PC-3 (cell line): ENCODE measurements around the gene ANKS6. TPM values are rescaled to one million over a fixed set of nuclear protein-coding genes. Genes with fewer than 3 reads are reported as not detected.

ENCODE experiments used
- ATAC-seq: fragments of 200-7000 bp; cut with Tn5 transposase; 2 replicates; pipeline ENCODE4 v1.9.1; 2020; ENCODE audit warnings: mild to moderate bottlenecking, moderate library complexity
- BruUV-seq: library from RNA; stranded (reverse); fragments of 400-500 nt; replicated peaks from 2 replicates; lab custom pipeline; 2021; lab: Mats Ljungman, UMichigan
- CTCF ChIA-PET: fragments of 300-600 bp; sonication (Branson Sonifier 250); formaldehyde crosslinking; loops from one replicate; lab custom pipeline; 2022; ENCODE audit warnings: antibody characterized with exemption; lab: Charles Lee
- POLR2A ChIA-PET: fragments of 300-600 bp; sonication (Branson Sonifier 250); formaldehyde crosslinking; loops from one replicate; lab custom pipeline; 2022; ENCODE audit warnings: antibody characterized with exemption; ENCODE audit not compliant: unreplicated experiment; lab: Charles Lee
- DNase-seq: peaks from one replicate; pipeline ENCODE4 v3.0.0-alpha.2; 2015
- H2AFZ ChIP-seq: fragments of 300-600 bp; sonication (generic); 2 replicates; pipeline ENCODE4 v1.6.0; 2016; ENCODE audit warnings: antibody characterized with exemption, low read length
- H3F3A ChIP-seq: fragments of 300-600 bp; sonication (generic); one replicate; pipeline ENCODE4 v1.6.0; 2017; ENCODE audit warnings: antibody characterized with exemption, low read length, control low read depth, mild to moderate bottlenecking; ENCODE audit not compliant: unreplicated experiment
- H3K27ac ChIP-seq: fragments of 300-600 bp; sonication (generic); 2 replicates; pipeline ENCODE4 v1.5.1; 2016; ENCODE audit warnings: mild to moderate bottlenecking, low read length
- H3K27me3 ChIP-seq: fragments of 300-600 bp; sonication (generic); 2 replicates; pipeline ENCODE4 v1.6.1; 2016; ENCODE audit warnings: low read length, mixed read lengths
- H3K36me3 ChIP-seq: fragments of 300-600 bp; sonication (generic); 2 replicates; pipeline ENCODE4 v1.6.1; 2016; ENCODE audit warnings: low read depth, mixed run types, low read length, mixed read lengths
- H3K4me1 ChIP-seq: fragments of 300-600 bp; sonication (generic); 2 replicates; pipeline ENCODE4 v1.5.1; 2016; ENCODE audit warnings: low read length; ENCODE audit not compliant: insufficient read depth
- H3K4me2 ChIP-seq: fragments of 300-600 bp; sonication (generic); 2 replicates; pipeline ENCODE4 v1.6.0; 2016; ENCODE audit warnings: low read length
- H3K4me3 ChIP-seq: fragments of 300-600 bp; sonication (generic); 2 replicates; pipeline ENCODE4 v1.5.1; 2016; ENCODE audit warnings: mild to moderate bottlenecking, low read length, mixed read lengths
- H3K79me2 ChIP-seq: fragments of 300-600 bp; sonication (generic); 2 replicates; pipeline ENCODE4 v1.6.1; 2017; ENCODE audit warnings: low read length, mixed read lengths
- H3K9ac ChIP-seq: fragments of 300-600 bp; sonication (generic); 2 replicates; pipeline ENCODE4 v1.6.0; 2016; ENCODE audit warnings: mild to moderate bottlenecking, low read length
- H3K9me2 ChIP-seq: fragments of 300-600 bp; sonication (generic); replicated peaks from 2 replicates; pipeline ENCODE4 v1.6.1; 2016; ENCODE audit warnings: mixed run types, low read length, mixed read lengths
- H3K9me3 ChIP-seq: fragments of 300-600 bp; sonication (generic); 2 replicates; pipeline ENCODE4 v1.6.1; 2016; ENCODE audit warnings: low read length, mixed read lengths
- H4K20me1 ChIP-seq: fragments of 300-600 bp; sonication (generic); 2 replicates; pipeline ENCODE4 v1.6.1; 2016; ENCODE audit warnings: low read length, mixed read lengths
- CTCF ChIP-seq: fragments of 300-600 bp; sonication (generic); conservative IDR thresholded peaks from 2 replicates; pipeline ENCODE4 v1.5.1; 2017; ENCODE audit warnings: antibody characterized with exemption, low read depth, mild to moderate bottlenecking, low read length
- EZH2 ChIP-seq: fragments of 300-600 bp; sonication (generic); IDR thresholded peaks from one replicate; pipeline ENCODE4 v1.6.1; 2017; ENCODE audit warnings: antibody characterized with exemption, mild to moderate bottlenecking, low read length; ENCODE audit not compliant: unreplicated experiment
- EZH2phosphoT487 ChIP-seq: fragments of 300-600 bp; sonication (generic); IDR thresholded peaks from 2 replicates; pipeline ENCODE4 v1.6.1; 2018; ENCODE audit warnings: mild to moderate bottlenecking, antibody characterized with exemption, low read length, borderline replicate concordance
- intact Hi-C: fragments of 100-400 bp; cut with micrococcal nuclease; formaldehyde crosslinking; loops from 2 replicates; pipeline ENCODE4 v1.9.0; 2023
- total RNA-seq: library from RNA; depleted of rRNA; stranded (reverse); fragments of >200 nt; gene quantifications from 2 replicates; pipeline ENCODE4 v1.2.3, GENCODE V29; 2014

Gene ANKS6
- total RNA-seq, 1 experiment from 2014 or later: 39.7 TPM

DNA sequence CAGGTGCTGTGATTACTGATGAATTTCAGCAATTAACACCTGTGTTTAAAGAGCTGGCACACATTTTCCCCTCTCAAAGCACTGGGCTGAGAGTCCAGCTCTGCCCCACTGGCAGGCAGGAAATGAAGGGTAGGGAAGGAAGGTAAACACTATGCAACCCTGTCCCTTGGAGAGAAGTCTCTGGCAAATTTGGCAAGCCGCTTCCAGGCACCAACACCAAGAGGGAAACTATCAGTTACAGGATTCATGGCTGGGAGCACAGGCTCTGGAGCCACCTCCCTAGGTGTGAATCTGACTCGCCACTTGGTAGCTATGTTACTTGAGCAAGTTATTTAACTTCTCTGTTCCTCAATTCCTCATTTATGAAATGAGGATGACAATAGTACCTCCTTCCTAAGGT lies 3.3 kb downstream of the ANKS6 start:
- no peak for DNase-seq

GRCh38 chr9:98791608-98792490 lies 4.5 kb downstream of the ANKS6 start:
- Histone ChIP-seq H3K9me3 (no peaks in the 10 kb centered on the region), H4K20me1 (peaks cover 5% of the 10 kb centered on the region; the same call in 1 of the 2 replicates), H3K9me2 (no peaks in the 10 kb centered on the region), H3K27me3 (no peaks in the 10 kb centered on the region), H3K9ac (no peak overlapping the region), H3K4me2 (no peak overlapping the region), H3F3A (no peaks in the 10 kb centered on the region), H3K36me3 (peaks cover 8% of the 10 kb centered on the region; the same call in 1 of the 2 replicates), H3K4me1 (peaks cover 31% of the 10 kb centered on the region), H3K27ac (peak overlapping the region; percentile 69), H3K4me3 (no peak overlapping the region), H3K79me2 (peaks cover 53% of the 10 kb centered on the region), H2AFZ (no peak overlapping the region)
- ATAC-seq (no peak), DNase-seq (no peak)
- intact Hi-C loops: loop anchor here (1.0 kb wide), 2 partner anchors 10 to 477 kb away; no protein-coding TSS in a partner anchor
- no TSS peak for BruUV-seq
- TF ChIP-seq EZH2phosphoT487 (no peak), CTCF (no peak), EZH2 (no peak)
- ChIA-PET POLR2A (no interaction called here), CTCF (no interaction called here)

More for the DNA sequence above, 3.3 kb downstream of the ANKS6 start:
- Histone ChIP-seq H3K36me3 (peaks cover 8% of the 10 kb centered on the region; the same call in 1 of the 2 replicates), H2AFZ (no peak overlapping the region), H3K9ac (no peak overlapping the region), H3K4me1 (peaks cover 31% of the 10 kb centered on the region), H3K79me2 (peaks cover 53% of the 10 kb centered on the region), H3K27me3 (no peaks in the 10 kb centered on the region), H3K4me3 (no peak overlapping the region), H3K9me2 (no peaks in the 10 kb centered on the region), H3K27ac (no peak overlapping the region), H3K9me3 (no peaks in the 10 kb centered on the region), H3K4me2 (no peak overlapping the region), H3F3A (no peaks in the 10 kb centered on the region), H4K20me1 (peaks cover 5% of the 10 kb centered on the region; the same call in 1 of the 2 replicates)
- BruUV-seq: no TSS peak
- POLR2A ChIA-PET: no interaction called here
- TF ChIP-seq CTCF: no peak
- TF ChIP-seq EZH2phosphoT487: no peak
- CTCF ChIA-PET: interaction anchor here (0.6 to 0.7 kb wide), 2 partner anchors 241 to 436 kb away, joined by 4 read pairs; no protein-coding TSS in a partner anchor
- peak; percentile 2; the same call in 1 of the 2 replicates for ATAC-seq
- intact Hi-C loops: no loop called here
